IPS-11a (cell line): ENCODE data around the gene MELTF.

Experiments used
- H3K4me3 ChIP-seq: one replicate; pipeline ENCODE4 v1.5.1; 2013; ENCODE audit warnings: low read depth, low read length, control low read depth

The MELTF gene

DNA sequence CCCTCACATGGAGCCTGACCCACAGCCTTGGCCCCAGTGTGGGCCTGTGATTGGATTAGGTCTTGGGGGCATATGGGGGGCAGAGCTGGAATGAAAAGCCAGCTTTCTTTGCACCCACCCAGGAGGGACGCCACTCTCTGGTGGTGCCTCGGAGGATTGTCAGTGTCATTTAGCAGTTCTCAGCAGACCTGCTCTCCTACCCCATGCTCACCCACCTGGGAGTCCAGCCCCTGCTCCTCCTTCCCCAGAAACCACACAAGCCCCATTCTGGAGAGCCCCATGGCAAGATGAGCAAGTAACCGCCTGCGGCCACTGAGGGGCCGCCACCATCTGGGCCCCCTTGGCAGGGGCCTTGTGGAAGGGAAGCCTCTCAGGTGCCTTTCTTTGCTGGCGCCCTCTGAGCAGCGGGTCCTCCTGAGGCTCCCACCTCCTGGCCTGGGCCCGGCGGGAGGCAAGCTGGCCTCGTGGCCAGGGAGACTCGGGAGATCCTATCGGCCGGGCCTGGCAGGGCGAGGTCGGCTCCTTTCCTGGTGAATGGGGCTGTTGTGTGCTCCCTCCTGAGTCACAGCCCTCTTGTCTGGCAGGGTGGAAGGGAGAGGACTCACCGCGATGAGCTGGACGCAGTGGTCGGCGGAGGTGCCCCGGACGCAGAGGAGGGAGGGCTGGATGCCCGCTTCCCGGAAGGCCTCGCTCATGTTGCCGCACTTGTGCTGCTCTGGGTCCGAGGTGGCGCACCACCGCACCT, 2.3 kb downstream of the MELTF start:
- H3K4me3 ChIP-seq: no peak overlapping the region

DNA sequence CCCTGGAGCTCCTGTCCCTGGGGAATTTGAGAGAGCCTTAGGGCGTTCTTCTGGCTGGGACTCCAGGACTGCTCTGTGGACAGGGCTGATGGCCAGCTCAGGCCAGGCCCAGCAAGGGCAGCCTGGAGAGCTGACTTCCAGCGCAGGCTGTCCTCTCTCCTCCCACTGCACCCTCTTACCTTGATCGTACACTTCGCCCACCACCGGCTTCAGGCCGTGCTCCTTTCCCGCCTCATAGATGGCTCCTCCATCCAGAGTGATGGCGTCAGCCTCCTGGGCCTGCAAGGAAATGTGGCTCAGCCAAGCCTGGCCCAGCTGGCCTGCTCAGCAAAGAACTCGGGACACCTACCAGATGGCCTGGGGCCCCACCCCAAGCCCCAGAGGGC, 3.1 kb downstream of the MELTF start:
- no peak overlapping the region for H3K4me3 ChIP-seq

DNA sequence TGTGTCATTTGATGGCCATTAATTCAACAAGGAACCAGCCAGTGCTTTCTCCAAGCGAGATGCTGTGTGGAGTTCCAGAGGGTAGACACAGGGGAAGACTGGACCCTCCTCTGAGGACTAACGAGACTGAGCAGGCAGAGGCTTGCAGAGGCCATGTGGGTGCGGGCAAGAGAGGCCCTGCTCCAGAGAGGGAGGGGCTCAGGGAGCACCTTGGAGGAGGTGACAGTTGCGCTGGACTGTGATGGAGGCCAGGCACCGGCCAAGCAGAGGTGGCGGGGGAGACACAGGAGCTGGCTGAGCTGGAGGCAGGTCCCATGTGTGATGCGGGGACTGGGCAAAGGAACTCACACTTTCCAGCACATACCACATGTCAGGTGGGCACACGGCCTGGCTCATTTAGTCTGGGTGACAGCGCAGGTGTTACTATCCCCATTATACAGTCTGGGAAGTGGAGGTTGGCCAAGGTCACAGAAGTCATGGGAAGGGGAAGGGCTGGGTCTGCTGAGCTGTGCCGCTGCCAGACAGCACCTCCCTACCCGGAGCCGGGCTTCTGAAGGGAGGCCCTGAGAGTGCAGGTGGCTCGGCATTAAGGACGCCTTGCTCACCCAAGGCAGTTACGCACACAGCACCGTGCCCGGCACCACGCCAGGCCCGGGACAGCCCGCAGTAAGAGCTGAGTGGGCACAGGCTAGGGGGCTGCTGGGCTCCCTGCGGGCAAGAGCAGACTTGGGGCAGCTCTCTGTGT, 3.7 kb downstream of the MELTF start:
- no peak overlapping the region for H3K4me3 ChIP-seq

DNA sequence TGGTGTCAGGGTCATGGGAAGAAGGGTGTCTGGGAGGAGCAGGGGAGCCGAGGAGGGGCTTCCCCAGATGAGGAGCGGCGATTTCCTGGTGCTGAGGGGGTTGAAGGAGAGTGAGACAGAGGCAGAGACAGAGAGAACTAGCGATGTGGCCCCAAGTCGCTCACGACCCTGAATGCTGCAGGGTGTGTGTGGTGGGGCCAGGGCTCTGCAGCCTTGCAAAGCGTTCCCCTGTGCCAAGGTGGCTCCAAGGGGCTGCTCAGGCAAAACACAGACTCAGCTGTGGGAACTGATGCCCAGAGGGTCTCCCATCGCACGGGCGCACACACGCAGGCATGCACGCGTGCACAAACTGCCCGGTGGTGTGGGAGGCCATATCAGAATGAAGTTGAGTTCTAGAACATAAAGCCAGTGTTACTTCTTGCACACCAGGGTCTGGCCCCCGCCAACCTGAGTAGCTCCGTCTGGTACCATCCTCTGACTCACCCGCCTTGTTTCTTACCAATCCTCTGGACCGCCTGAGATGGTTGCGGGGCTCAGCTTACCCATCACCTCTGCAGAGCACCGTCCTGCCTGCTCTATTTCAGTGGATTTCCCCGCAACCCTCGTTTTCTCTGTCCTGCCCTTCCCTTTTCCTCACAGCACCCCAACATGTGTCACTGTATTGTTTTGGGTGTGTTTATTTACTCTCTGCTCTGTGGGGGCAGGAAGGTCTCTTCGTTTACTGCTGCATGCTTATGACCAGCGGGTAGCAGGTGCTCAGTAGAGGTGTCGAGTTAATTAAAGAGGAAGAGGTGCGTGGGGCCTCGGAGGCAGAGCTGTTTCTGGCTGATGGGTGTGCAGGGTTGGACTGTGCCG, 4.5 kb downstream of the MELTF start:
- no peak overlapping the region for H3K4me3 ChIP-seq

GRCh38 chr3:197023998-197024651, 5.5 kb downstream of the MELTF start:
- no peak overlapping the region for H3K4me3 ChIP-seq

GRCh38 chr3:197023241-197023997, 6.2 kb downstream of the MELTF start:
- H3K4me3 ChIP-seq: no peak overlapping the region

- H3K4me3 ChIP-seq: no peak overlapping the region
Measured at GRCh38 chr3:197022405-197023231, 7.0 kb downstream of the MELTF start.

DNA sequence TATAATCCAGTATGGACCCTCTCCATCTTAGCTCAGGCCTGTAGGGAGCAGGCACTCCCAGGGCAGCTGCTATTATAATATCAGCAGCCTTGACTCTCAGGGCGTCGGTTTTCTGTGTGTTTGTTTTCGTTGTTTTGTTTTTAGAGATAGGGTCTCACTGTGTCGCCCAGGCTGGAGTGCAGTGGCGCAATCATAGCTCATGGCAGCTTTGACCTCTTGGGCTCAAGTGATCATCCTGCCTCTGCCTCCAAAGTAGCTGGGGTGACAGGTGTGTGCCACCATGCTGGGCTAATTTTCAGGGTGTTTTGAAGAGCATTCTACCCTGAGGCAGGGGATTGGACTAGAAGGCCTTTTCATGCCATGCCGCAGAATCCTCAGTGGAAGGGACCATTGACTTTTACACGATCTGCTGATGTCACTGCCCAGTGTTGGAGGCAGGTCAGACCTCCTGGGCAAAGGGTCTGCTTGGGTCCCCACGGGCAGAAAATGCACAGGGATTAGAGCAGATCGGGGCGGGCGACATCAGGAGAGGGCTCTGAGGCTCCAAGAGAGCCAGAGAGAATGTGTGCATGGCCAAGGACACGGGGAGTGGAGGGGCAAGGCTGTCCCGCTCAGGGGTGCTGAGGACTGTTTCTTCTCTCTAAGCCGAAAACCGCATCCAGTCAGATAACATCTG, 7.8 kb downstream of the MELTF start:
- H3K4me3 ChIP-seq: no peak overlapping the region

- no peak overlapping the region for H3K4me3 ChIP-seq
Measured at GRCh38 chr3:197021231-197021630, 8.4 kb downstream of the MELTF start.

DNA sequence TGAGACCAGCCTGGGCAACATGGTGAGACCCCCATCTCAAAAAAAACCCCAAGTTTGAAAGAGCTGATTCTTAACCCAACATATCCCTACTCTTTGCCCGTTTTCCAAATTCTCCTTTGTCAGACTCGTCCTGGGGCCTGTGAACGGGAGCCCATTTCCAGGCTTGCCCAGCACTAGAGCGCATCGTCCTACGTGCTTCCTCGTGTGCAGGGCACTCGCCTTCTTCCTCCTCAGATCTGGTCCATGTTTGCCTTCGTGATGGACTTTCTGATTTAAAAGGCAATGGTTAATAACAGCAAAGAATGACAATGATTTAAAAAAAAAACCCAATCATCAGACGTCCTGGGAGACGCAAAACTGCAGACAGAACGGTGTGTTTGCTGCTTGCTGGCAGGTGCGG, 10.1 kb downstream of the MELTF start:
- H3K4me3 ChIP-seq: no peak overlapping the region

DNA sequence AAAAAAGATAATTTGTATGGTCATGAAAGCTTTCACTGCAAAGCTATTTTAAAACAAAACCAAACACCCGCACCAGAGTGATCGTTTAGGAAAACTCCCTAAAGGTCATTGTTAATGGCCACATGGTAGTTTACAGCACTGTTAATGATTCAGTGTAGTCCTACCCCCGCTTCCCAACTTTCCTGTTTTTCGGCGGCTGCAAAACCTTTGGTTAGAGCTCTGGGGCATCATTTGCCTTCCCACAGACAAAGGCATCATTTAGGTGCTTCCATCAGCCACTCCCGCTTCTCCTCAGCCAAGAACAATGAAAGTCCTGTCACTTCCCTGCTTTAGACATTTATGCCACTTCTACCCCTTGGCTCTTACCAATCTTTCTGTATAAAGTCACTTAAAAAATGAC, 10.6 kb downstream of the MELTF start:
- no peak overlapping the region for H3K4me3 ChIP-seq

- no peak overlapping the region for H3K4me3 ChIP-seq
Measured at GRCh38 chr3:197017003-197017402, 12.6 kb downstream of the MELTF start.

DNA sequence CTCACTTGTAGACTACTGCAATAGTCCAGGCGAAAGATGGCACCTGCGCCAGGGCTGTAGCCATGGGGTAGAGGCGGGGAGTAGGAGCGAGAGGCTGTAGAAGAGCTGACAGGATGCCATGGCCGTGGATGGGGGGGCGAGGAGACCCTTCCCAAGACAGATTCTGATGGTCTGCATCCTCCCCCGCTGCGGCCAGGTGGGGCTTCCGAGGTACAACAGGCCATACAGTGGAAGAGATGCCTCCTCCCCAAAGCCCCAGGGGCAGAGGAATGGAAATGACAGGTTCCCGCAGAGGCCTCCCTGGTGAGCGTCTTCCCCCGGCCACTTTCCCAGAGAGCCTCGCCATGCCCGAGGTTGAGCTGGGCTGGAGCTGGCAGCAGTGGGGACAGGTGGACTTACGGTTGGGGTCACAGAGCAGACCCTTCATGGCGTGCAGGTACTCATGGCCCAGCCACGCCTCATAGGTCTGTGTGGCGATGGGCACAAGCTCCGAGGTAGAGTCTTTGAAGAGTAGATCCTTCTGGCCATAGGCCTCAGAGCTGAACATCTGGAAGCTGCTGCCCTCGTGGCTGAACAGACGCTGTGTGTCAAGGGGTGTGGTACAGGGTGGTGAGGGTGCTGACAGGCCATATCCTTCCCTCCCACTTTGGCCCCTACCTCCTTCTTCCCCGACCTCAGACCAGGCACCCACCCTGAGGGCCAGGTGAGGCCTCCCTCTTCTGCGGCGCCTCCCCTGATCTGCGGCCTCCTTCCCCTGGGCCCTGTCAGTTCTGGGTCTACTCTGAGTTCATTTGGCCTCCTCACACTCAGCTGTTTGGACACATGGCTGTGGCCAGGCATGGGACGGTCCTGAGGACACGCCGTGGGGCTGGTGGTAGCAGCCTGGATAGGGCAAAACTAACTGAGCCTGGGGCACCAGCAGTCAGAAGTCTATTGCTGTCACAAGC, 13.6 kb downstream of the MELTF start:
- no peak overlapping the region for H3K4me3 ChIP-seq

- H3K4me3 ChIP-seq: no peak overlapping the region
Measured at GRCh38 chr3:197014942-197015575, 14.6 kb downstream of the MELTF start.

DNA sequence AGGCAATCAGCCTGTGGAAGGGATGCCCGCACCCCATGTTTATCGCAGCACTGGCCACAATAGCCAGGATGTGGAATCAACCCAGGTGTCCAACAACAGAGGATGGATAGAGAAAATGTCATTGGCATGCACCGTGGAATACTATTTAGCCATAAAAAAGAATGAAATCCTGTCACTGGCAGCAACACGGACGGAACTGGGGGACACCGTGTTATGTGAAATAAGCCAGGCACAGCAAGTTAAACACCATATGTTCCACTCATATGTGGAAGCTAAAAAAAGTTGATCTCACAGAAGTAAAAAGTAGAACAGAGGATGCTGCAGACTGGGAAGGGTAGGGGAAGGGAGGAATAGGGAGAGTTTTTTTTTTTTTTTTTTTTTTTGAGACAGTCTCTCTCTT, 15.6 kb downstream of the MELTF start:
- H3K4me3 ChIP-seq: no peak overlapping the region

DNA sequence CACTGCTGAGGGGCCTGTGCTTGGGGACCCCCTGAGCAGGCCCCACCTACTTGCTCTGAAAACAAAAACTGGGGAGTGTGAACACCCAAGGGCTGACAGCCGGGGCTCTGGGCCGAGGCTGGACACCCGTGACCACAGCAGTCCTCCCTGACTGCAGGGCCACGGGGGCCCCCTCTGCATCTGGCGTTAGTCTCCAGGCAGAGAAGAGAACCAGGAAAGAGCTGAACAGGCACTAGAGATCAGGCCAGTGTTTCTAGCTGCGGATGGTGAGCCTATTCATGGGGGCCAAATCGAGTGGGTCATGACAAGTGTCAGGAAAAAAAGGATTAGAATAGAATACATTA, 17.1 kb downstream of the MELTF start:
- no peak overlapping the region for H3K4me3 ChIP-seq

- H3K4me3 ChIP-seq: no peak overlapping the region
Measured at GRCh38 chr3:197011780-197012539, 17.7 kb downstream of the MELTF start.
